Mesendoderm (in vitro differentiated cells): ENCODE data around the gene ADAMTSL2.

Experiments
- DNase-seq: peaks from one replicate; pipeline ENCODE4 v3.0.0; 2013
- H2AK5ac ChIP-seq: 2 replicates; pipeline ENCODE4 v1.6.1; 2013; ENCODE audit warnings: low read length, inconsistent platforms
- H2BK120ac ChIP-seq: 2 replicates; pipeline ENCODE4 v1.6.1; 2013; ENCODE audit warnings: low read depth, mild to moderate bottlenecking, low read length, moderate library complexity, mixed read lengths
- H2BK15ac ChIP-seq: replicated peaks from 2 replicates; pipeline ENCODE4 v1.6.1; 2013; ENCODE audit warnings: low read depth, mild to moderate bottlenecking, moderate library complexity
- H2BK5ac ChIP-seq: 2 replicates; pipeline ENCODE4 v1.6.1; 2013; ENCODE audit warnings: low read length, inconsistent platforms
- H3K18ac ChIP-seq: 2 replicates; pipeline ENCODE4 v1.6.1; 2013; ENCODE audit warnings: mild to moderate bottlenecking, low read length, mixed read lengths
- H3K23ac ChIP-seq: one replicate; pipeline ENCODE4 v1.6.1; 2013; ENCODE audit warnings: low read length
- H3K27ac ChIP-seq: 2 replicates; pipeline ENCODE4 v1.5.1; 2013; ENCODE audit warnings: low read depth, mild to moderate bottlenecking, inconsistent platforms, low read length, moderate library complexity
- H3K27me3 ChIP-seq: 2 replicates; pipeline ENCODE4 v1.6.1; 2013; ENCODE audit warnings: low read length, control low read depth, mild to moderate bottlenecking, inconsistent platforms; ENCODE audit not compliant: insufficient read depth, poor library complexity
- H3K36me3 ChIP-seq: 2 replicates; pipeline ENCODE4 v1.6.1; 2013; ENCODE audit warnings: low read length, inconsistent platforms; ENCODE audit not compliant: control insufficient read depth, insufficient read depth
- H3K4ac ChIP-seq: one replicate; pipeline ENCODE4 v1.6.1; 2013; ENCODE audit warnings: low read depth, mild to moderate bottlenecking, low read length, moderate library complexity
- H3K4me1 ChIP-seq: 2 replicates; pipeline ENCODE4 v1.6.1; 2013; ENCODE audit warnings: low read depth, low read length, inconsistent platforms; ENCODE audit not compliant: control insufficient read depth
- H3K4me2 ChIP-seq: 2 replicates; pipeline ENCODE4 v1.6.1; 2013; ENCODE audit warnings: low read length
- H3K4me3 ChIP-seq: 2 replicates; pipeline ENCODE4 v1.5.1; 2013; ENCODE audit warnings: mild to moderate bottlenecking, low read length
- H3K56ac ChIP-seq: one replicate; pipeline ENCODE4 v1.6.1; 2013; ENCODE audit warnings: low read length
- H3K79me1 ChIP-seq: 2 replicates; pipeline ENCODE4 v1.6.1; 2013; ENCODE audit warnings: low read length, inconsistent platforms
- H3K79me2 ChIP-seq: 2 replicates; pipeline ENCODE4 v1.6.1; 2013; ENCODE audit warnings: mild to moderate bottlenecking, low read length; ENCODE audit not compliant: control insufficient read depth, insufficient read depth
- H3K9ac ChIP-seq: 2 replicates; pipeline ENCODE4 v1.6.1; 2013; ENCODE audit warnings: low read length, inconsistent platforms
- H4K5ac ChIP-seq: one replicate; pipeline ENCODE4 v1.6.1; 2013; ENCODE audit warnings: low read length
- H4K8ac ChIP-seq: one replicate; pipeline ENCODE4 v1.6.1; 2013; ENCODE audit warnings: low read depth, mild to moderate bottlenecking, control low read depth, low read length, moderate library complexity
- WGBS: extraction: QIAGEN DNeasy Blood & Tissue Kit; methylation state at CpG from one replicate; pipeline ENCODE4 v1.1.7; 2013; ENCODE audit warnings: low lambda C conversion rate, missing lambda C conversion rate; ENCODE audit not compliant: insufficient coverage; ENCODE audit errors: extremely low coverage; 5-methylcytosine and 5-hydroxymethylcytosine counted together

The ADAMTSL2 gene

GRCh38 chr9:133578524-133579441, 44.3 kb downstream of the ADAMTSL2 start:
- Histone ChIP-seq H2BK15ac (no peak overlapping the region), H2BK120ac (no peak overlapping the region), H3K56ac (no peak overlapping the region), H3K4me3 (no peak overlapping the region), H2AK5ac (no peak overlapping the region), H3K4me1 (peaks cover 3% of the 10 kb centered on the region), H3K27me3 (no peaks in the 10 kb centered on the region), H3K23ac (no peak overlapping the region), H3K27ac (no peak overlapping the region), H3K79me1 (no peaks in the 10 kb centered on the region), H3K4ac (no peak overlapping the region), H2BK5ac (no peak overlapping the region), H4K5ac (no peak overlapping the region), H3K4me2 (no peak overlapping the region), H4K8ac (no peak overlapping the region), H3K36me3 (no peaks in the 10 kb centered on the region), H3K18ac (no peak overlapping the region), H3K79me2 (no peaks in the 10 kb centered on the region), H3K9ac (no peak overlapping the region)
- no CpG with 5 or more reads among the region's 41 CpGs for WGBS
- DNase-seq, result no peak

- Histone ChIP-seq H3K23ac (no peak overlapping the region), H3K79me1 (no peaks in the 10 kb centered on the region), H3K27me3 (no peaks in the 10 kb centered on the region), H3K27ac (no peak overlapping the region), H4K5ac (no peak overlapping the region), H2BK15ac (no peak overlapping the region), H3K9ac (no peak overlapping the region), H2AK5ac (no peak overlapping the region), H3K18ac (no peak overlapping the region), H2BK5ac (no peak overlapping the region), H3K36me3 (no peaks in the 10 kb centered on the region), H3K4me1 (peaks cover 8% of the 10 kb centered on the region), H2BK120ac (no peak overlapping the region), H3K56ac (no peak overlapping the region), H3K4me3 (no peak overlapping the region), H3K4me2 (no peak overlapping the region), H3K4ac (no peak overlapping the region), H3K79me2 (no peaks in the 10 kb centered on the region), H4K8ac (no peak overlapping the region)
- WGBS, result no CpG with 5 or more reads among the region's 31 CpGs
- DNase-seq, result no peak
Observed at GRCh38 chr9:133579601-133580418, 45.3 kb downstream of the ADAMTSL2 start.

- no peak overlapping the region for H2AK5ac ChIP-seq
- H3K23ac ChIP-seq, result no peak overlapping the region
- H4K8ac ChIP-seq, result no peak overlapping the region
- H3K4me2 ChIP-seq, result no peak overlapping the region
- H3K27ac ChIP-seq, result no peak overlapping the region
- no peaks in the 10 kb centered on the region for H3K36me3 ChIP-seq
- no peak overlapping the region for H2BK120ac ChIP-seq
- DNase-seq, result no peak
- no peak overlapping the region for H2BK5ac ChIP-seq
- no peak overlapping the region for H3K4ac ChIP-seq
- H3K56ac ChIP-seq, result no peak overlapping the region
- no CpG with 5 or more reads among the region's 6 CpGs for WGBS
- no peak overlapping the region for H3K9ac ChIP-seq
- peaks cover 10% of the 10 kb centered on the region for H3K4me1 ChIP-seq
- H3K27me3 ChIP-seq, result no peaks in the 10 kb centered on the region
- no peak overlapping the region for H3K4me3 ChIP-seq
- no peaks in the 10 kb centered on the region for H3K79me1 ChIP-seq
- no peak overlapping the region for H4K5ac ChIP-seq
- no peak overlapping the region for H3K18ac ChIP-seq
- H2BK15ac ChIP-seq, result no peak overlapping the region
- no peaks in the 10 kb centered on the region for H3K79me2 ChIP-seq
Observed at GRCh38 chr9:133580419-133580738, 45.9 kb downstream of the ADAMTSL2 start.

GRCh38 chr9:133581011-133581410, 46.5 kb downstream of the ADAMTSL2 start:
- no peaks in the 10 kb centered on the region for H3K79me2 ChIP-seq
- peaks cover 10% of the 10 kb centered on the region for H3K4me1 ChIP-seq
- H2BK5ac ChIP-seq, result no peak overlapping the region
- no peak overlapping the region for H3K18ac ChIP-seq
- H4K8ac ChIP-seq, result no peak overlapping the region
- whole genome bisulfite sequencing, result no CpG with 5 or more reads among the region's 4 CpGs
- H2BK120ac ChIP-seq, result no peak overlapping the region
- no peak overlapping the region for H3K56ac ChIP-seq
- no peak for DNase-seq
- H2AK5ac ChIP-seq, result no peak overlapping the region
- H3K79me1 ChIP-seq, result no peaks in the 10 kb centered on the region
- H3K36me3 ChIP-seq, result no peaks in the 10 kb centered on the region
- H2BK15ac ChIP-seq, result no peak overlapping the region
- H3K4ac ChIP-seq, result no peak overlapping the region
- H3K23ac ChIP-seq, result no peak overlapping the region
- no peak overlapping the region for H3K4me2 ChIP-seq
- H3K27ac ChIP-seq, result no peak overlapping the region
- H4K5ac ChIP-seq, result no peak overlapping the region
- no peak overlapping the region for H3K4me3 ChIP-seq
- H3K9ac ChIP-seq, result no peak overlapping the region
- H3K27me3 ChIP-seq, result no peaks in the 10 kb centered on the region

GRCh38 chr9:133581513-133582343, 47.2 kb downstream of the ADAMTSL2 start:
- no peak overlapping the region for H2BK5ac ChIP-seq
- WGBS, result no CpG with 5 or more reads among the region's 19 CpGs
- H3K4me1 ChIP-seq, result peaks cover 10% of the 10 kb centered on the region
- no peak overlapping the region for H3K9ac ChIP-seq
- H3K27me3 ChIP-seq, result no peaks in the 10 kb centered on the region
- H3K79me2 ChIP-seq, result no peaks in the 10 kb centered on the region
- no peak overlapping the region for H3K4me2 ChIP-seq
- peak; percentile 75 for DNase-seq
- H4K5ac ChIP-seq, result no peak overlapping the region
- H3K23ac ChIP-seq, result no peak overlapping the region
- H3K27ac ChIP-seq, result no peak overlapping the region
- no peak overlapping the region for H3K18ac ChIP-seq
- no peak overlapping the region for H4K8ac ChIP-seq
- H2AK5ac ChIP-seq, result no peak overlapping the region
- no peak overlapping the region for H3K4ac ChIP-seq
- no peak overlapping the region for H3K4me3 ChIP-seq
- peak overlapping the region; percentile 25 for H3K56ac ChIP-seq
- no peak overlapping the region for H2BK120ac ChIP-seq
- H3K79me1 ChIP-seq, result no peaks in the 10 kb centered on the region
- H3K36me3 ChIP-seq, result no peaks in the 10 kb centered on the region
- no peak overlapping the region for H2BK15ac ChIP-seq
